Breast epithelium (tissue), 4 donors: Measurements from ENCODE around the gene EPB42. TPM values are rescaled to one million over a fixed set of nuclear protein-coding genes. Genes with fewer than 3 reads are reported as not detected.

Experiments used
- DNase-seq, 2 donors: peaks; one replicate each; pipeline ENCODE4 v3.0.0-alpha.2; 2019; ENCODE audit warnings: low spot score in 2 of 2
- H3K27ac ChIP-seq, 2 donors: fragments of 200-600 bp; sonication (generic) in 1 of 2; one replicate each; pipeline ENCODE4 v1.5.1; 2016 to 2019; ENCODE audit warnings: mild to moderate bottlenecking in 1 of 2
- H3K27me3 ChIP-seq, 2 donors: fragments of 200-600 bp; sonication (generic) in 1 of 2; one replicate each; pipeline versions ENCODE4 v1.5.1 to v1.6.0; 2017 to 2019; ENCODE audit warnings: control low read depth in 1 of 2, mild to moderate bottlenecking in 1 of 2
- H3K36me3 ChIP-seq: fragments of 200-600 bp; one replicate; pipeline ENCODE4 v1.5.1; 2019
- H3K4me1 ChIP-seq, 2 donors: fragments of 200-600 bp; sonication (generic); one replicate each; pipeline ENCODE4 v1.5.1; 2016 to 2019; ENCODE audit warnings: control low read depth in 1 of 2
- H3K4me3 ChIP-seq, 3 donors: fragments of 200-600 bp; sonication (generic); 1 replicate in 2 of 3; 2 replicates in 1 of 3; pipeline ENCODE4 v1.5.1; 2016 to 2019; ENCODE audit warnings: mild to moderate bottlenecking in 3 of 3, moderate library complexity in 2 of 3
- H3K9me3 ChIP-seq, 2 donors: fragments of 200-600 bp; sonication (generic) in 1 of 2; one replicate each; pipeline ENCODE4 v1.5.1; 2016 to 2019; ENCODE audit warnings: control low read depth in 1 of 2
- POLR2A ChIP-seq: fragments of 450-650 bp; IDR thresholded peaks from one replicate; pipeline ENCODE4 v1.6.1; 2016; ENCODE audit warnings: antibody characterized with exemption, mild to moderate bottlenecking, moderate library complexity
- POLR2AphosphoS5 ChIP-seq, 3 donors: sonication (generic); formaldehyde crosslinking; IDR thresholded peaks; one replicate each; pipeline ENCODE4 v1.6.1; 2017; ENCODE audit warnings: antibody characterized with exemption in 3 of 3
- intact Hi-C: fragments of 100-400 bp; cut with DNase I; formaldehyde crosslinking; loops from one replicate; pipeline ENCODE4 v1.15.1; 2023; ENCODE audit warnings: low total_unique reads
- total RNA-seq, 3 donors: library from RNA; depleted of rRNA; stranded (reverse); fragments of >200 nt; gene quantifications; one replicate each; pipeline ENCODE4 v1.1.0, GENCODE V29; 2016
- TF ChIP-seq, protein P1 (sequence below), 3 donors: fragments of 450-650 bp; IDR thresholded peaks; one replicate each; pipeline ENCODE4 v1.5.1; 2016 to 2017; ENCODE audit warnings: antibody characterized with exemption in 3 of 3, mild to moderate bottlenecking in 3 of 3, moderate library complexity in 3 of 3

Gene EPB42
- total RNA-seq, 3 donors from 2014 or later: 0.29 to 1.9 TPM; not detected in 1

DNA sequence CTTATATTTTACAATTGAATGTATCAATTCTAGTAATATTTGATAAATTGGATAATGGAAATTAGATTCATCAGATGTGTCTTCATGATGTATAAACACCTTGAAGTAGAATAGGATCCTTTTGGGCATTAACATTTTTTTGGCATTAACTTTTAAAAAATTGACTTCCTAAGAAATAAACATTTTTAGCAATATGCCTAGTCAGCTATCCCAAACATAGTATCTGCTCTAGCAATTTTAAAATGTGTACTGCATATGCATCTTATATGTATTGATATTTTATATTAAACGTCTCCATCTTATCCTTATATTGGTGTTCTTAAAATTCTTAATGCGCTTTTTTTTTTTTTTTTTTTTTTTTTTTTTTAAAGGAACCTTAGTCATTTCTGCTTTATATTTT is 27.1 kb downstream of the EPB42 start:
- Histone ChIP-seq H3K27ac (no peak overlapping the region), H3K4me3 (no peak overlapping the region), H3K36me3 (no peaks in the 10 kb centered on the region), H3K9me3 (peaks cover 0 to 6% of the 10 kb centered on the region in 2 donors), H3K4me1 (peaks cover 0 to 8% of the 10 kb centered on the region in 2 donors), H3K27me3 (no peaks in the 10 kb centered on the region)
- DNase-seq: no peak
- TF ChIP-seq, protein P1, sequence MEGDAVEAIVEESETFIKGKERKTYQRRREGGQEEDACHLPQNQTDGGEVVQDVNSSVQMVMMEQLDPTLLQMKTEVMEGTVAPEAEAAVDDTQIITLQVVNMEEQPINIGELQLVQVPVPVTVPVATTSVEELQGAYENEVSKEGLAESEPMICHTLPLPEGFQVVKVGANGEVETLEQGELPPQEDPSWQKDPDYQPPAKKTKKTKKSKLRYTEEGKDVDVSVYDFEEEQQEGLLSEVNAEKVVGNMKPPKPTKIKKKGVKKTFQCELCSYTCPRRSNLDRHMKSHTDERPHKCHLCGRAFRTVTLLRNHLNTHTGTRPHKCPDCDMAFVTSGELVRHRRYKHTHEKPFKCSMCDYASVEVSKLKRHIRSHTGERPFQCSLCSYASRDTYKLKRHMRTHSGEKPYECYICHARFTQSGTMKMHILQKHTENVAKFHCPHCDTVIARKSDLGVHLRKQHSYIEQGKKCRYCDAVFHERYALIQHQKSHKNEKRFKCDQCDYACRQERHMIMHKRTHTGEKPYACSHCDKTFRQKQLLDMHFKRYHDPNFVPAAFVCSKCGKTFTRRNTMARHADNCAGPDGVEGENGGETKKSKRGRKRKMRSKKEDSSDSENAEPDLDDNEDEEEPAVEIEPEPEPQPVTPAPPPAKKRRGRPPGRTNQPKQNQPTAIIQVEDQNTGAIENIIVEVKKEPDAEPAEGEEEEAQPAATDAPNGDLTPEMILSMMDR (IDR thresholded peaks at IDR 0.05): no peak
- TF ChIP-seq POLR2AphosphoS5 (IDR thresholded peaks at IDR 0.05) (no peak), POLR2A (no peak)
- intact Hi-C loops: no loop called here

DNA sequence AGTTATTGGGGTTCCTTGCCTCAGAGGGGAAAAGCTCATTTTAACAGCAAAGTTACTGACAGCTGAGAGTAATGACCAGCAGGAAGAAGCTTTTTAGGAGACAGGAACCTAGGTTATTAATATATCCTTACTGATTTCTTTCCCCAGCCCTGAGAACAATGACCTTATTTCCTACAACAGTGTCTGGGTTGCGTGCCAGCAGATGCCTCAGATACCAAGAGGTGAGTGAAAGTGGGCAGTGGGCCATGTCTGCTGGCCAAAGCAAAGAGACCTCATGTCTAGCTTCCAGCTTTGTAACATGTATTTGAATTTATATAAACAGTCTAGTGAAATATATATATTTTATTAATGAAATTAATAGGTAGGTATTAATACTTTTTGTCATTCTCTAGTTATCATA is 30.6 kb downstream of the EPB42 start:
- no peaks in the 10 kb centered on the region for H3K9me3 ChIP-seq
- intact Hi-C loops: no loop called here
- H3K4me1 ChIP-seq: peaks cover 2 to 21% of the 10 kb centered on the region in 2 donors
- H3K27me3 ChIP-seq: no peaks in the 10 kb centered on the region
- H3K4me3 ChIP-seq: no peak overlapping the region
- TF ChIP-seq POLR2A: no peak
- no peak for TF ChIP-seq POLR2AphosphoS5 (IDR thresholded peaks at IDR 0.05)
- TF ChIP-seq, protein P1 (IDR thresholded peaks at IDR 0.05): no peak
- peak; percentile 84 to 90 for DNase-seq
- no peaks in the 10 kb centered on the region for H3K36me3 ChIP-seq
- H3K27ac ChIP-seq: peak overlapping the region; percentile 69 to 78

DNA sequence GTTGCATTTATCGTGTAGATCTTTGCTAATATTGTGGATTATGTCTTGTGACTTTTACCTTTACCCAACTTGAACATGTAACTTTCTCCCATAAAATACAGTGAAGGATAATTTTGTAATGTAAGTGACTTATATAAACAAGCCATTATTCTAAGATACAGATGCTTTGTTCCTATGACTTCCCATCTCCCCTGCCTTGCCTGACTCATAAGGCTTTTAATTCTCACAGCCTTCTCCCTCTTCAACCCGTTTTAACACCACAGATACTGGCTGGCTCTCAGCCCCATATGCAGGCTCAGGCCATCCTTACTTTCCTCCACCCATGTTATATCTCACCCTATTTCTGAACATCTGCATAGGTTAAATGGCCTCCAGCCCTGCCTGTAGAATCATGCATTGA is 31.5 kb downstream of the EPB42 start:
- intact Hi-C loops: no loop called here
- TF ChIP-seq POLR2AphosphoS5 (IDR thresholded peaks at IDR 0.05) (no peak), POLR2A (no peak)
- TF ChIP-seq, protein P1 (IDR thresholded peaks at IDR 0.05): no peak
- Histone ChIP-seq H3K9me3 (no peaks in the 10 kb centered on the region), H3K4me3 (no peak overlapping the region), H3K36me3 (no peaks in the 10 kb centered on the region), H3K4me1 (peaks cover 2 to 21% of the 10 kb centered on the region in 2 donors), H3K27me3 (no peaks in the 10 kb centered on the region), H3K27ac (peak overlapping the region in 1 of 2 donors; percentile 78)
- no peak for DNase-seq

DNA sequence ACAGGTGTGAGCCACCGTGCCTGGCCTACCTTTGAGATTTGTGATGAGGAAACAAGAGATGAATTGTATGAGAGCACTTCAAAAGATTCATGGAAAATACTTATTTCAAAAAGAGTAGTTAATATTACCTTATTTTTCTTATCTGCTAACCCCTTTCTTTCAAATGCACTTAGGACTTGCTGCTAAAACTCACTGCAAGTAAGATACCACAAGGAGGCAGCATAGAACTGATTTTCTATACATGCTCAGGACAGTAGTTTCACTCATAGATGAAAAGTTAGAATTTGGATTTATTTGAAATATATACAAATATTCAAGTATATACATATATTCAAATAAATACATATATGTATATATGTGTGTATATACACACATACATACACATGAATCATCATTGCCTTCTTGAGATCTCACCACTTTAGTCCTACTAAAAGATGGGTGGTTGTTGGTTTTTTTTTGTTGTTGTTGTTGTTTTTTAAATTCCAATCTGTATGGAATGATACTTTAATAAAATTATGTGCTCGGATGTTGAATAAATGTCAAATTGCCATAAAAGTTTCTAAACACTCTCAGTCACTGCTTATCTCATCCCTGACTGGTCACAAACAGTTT is 33.2 kb downstream of the EPB42 start:
- no peak for DNase-seq
- Histone ChIP-seq H3K27ac (no peak overlapping the region), H3K9me3 (no peaks in the 10 kb centered on the region), H3K27me3 (no peaks in the 10 kb centered on the region), H3K4me1 (peaks cover 2 to 21% of the 10 kb centered on the region in 2 donors), H3K4me3 (no peak overlapping the region), H3K36me3 (no peaks in the 10 kb centered on the region)
- TF ChIP-seq POLR2A: no peak
- TF ChIP-seq, protein P1 (IDR thresholded peaks at IDR 0.05): peak in 2 of 3 donors; percentile 31 to 48
- intact Hi-C loops: no loop called here

DNA sequence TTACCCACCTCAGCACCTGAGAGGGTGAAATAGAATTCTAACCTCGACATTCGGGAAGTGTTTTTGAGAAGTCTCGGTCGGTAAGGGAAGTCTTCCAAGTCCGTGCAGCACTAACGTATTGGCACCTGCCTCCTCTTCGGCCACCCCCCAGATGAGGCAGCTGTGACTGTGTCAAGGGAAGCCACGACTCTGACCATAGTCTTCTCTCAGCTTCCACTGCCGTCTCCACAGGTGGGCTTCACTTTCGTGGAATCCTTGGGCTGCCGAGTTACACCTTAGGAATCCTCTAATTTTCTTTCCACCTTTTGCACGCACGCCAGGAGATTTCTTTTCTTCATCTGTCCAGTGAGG is 34.8 kb downstream of the EPB42 start:
- intact Hi-C loops: no loop called here
- TF ChIP-seq POLR2AphosphoS5 (IDR thresholded peaks at IDR 0.05) (no peak), POLR2A (no peak)
- TF ChIP-seq, protein P1 (IDR thresholded peaks at IDR 0.05): no peak

More for the DNA sequence above, 34.8 kb downstream of the EPB42 start:
- no peak for DNase-seq
- H3K27me3 ChIP-seq: no peaks in the 10 kb centered on the region
- no peaks in the 10 kb centered on the region for H3K9me3 ChIP-seq
- H3K4me1 ChIP-seq: peaks cover 2 to 21% of the 10 kb centered on the region in 2 donors
- no peaks in the 10 kb centered on the region for H3K36me3 ChIP-seq
- H3K4me3 ChIP-seq: peak overlapping the region; percentile 66 to 95 (median 89)
- H3K27ac ChIP-seq: peak overlapping the region; percentile 94 to 97
